Measurements from ENCODE around the gene WFIKKN2.

- TF ChIP-seq CTCF (IDR thresholded peaks at IDR 0.05) = no peak
- no peak for TF ChIP-seq HMGXB4 (CRISPR knock-in tag; IDR thresholded peaks at IDR 0.05)
- TF ChIP-seq E2F4 (CRISPR knock-in tag; IDR thresholded peaks at IDR 0.05; ENCODE audit: borderline replicate concordance, low read depth) = no peak
- TF ChIP-seq CBFB (CRISPR knock-in tag; IDR thresholded peaks at IDR 0.05; ENCODE audit: low read depth) = no peak
- no peak for TF ChIP-seq ZNF219 (CRISPR knock-in tag; IDR thresholded peaks at IDR 0.05; ENCODE audit: borderline replicate concordance)
Observed at GRCh38 chr17:50848711-50849110, 13.3 kb downstream of the WFIKKN2 start.
